Neural cell (in vitro differentiated cells): ENCODE results near the gene HSPA12A. TPM values are rescaled to one million over a fixed set of nuclear protein-coding genes. Genes with fewer than 3 reads are reported as not detected.

ENCODE experiments used
- H2AFZ ChIP-seq: fragments of 200-600, 300-800 bp; sonication (generic), shearing (Covaris generic); 2 replicates; pipeline ENCODE4 v1.6.0; 2014; ENCODE audit warnings: low read depth, mild to moderate bottlenecking, antibody characterized with exemption, low read length, moderate library complexity
- H3F3A ChIP-seq: fragments of 200-600 bp; shearing (Covaris generic); 2 replicates; pipeline ENCODE4 v1.6.1; 2016; ENCODE audit warnings: mild to moderate bottlenecking, moderate library complexity, mixed read lengths, antibody characterized with exemption, low read length; ENCODE audit not compliant: insufficient read depth, poor library complexity, severe bottlenecking
- H3K27ac ChIP-seq: fragments of 200-600, 300-800 bp; sonication (generic), shearing (Covaris generic); 2 replicates; pipeline ENCODE4 v1.5.1; 2014; ENCODE audit warnings: mild to moderate bottlenecking, low read length, moderate library complexity
- H3K27me3 ChIP-seq: fragments of 300-800, 200-600 bp; sonication (generic), shearing (Covaris generic); 2 replicates; pipeline ENCODE4 v1.6.0; 2014; ENCODE audit warnings: mild to moderate bottlenecking, low read depth, low read length, moderate library complexity; ENCODE audit not compliant: insufficient read depth
- H3K36me3 ChIP-seq: fragments of 300-800, 200-600 bp; sonication (generic), shearing (Covaris generic); 2 replicates; pipeline ENCODE4 v1.5.1; 2014; ENCODE audit warnings: mild to moderate bottlenecking, antibody characterized with exemption, low read length, moderate library complexity; ENCODE audit not compliant: insufficient read depth
- H3K4me2 ChIP-seq: fragments of 300-800, 200-600 bp; sonication (generic), shearing (Covaris generic); 2 replicates; pipeline ENCODE4 v1.6.0; 2014; ENCODE audit warnings: mild to moderate bottlenecking, low read length
- H3K4me3 ChIP-seq: fragments of 300-800, 200-600 bp; sonication (generic), shearing (Covaris generic); 2 replicates; pipeline ENCODE4 v1.5.1; 2014; ENCODE audit warnings: mild to moderate bottlenecking, low read length, moderate library complexity
- H3K79me2 ChIP-seq: fragments of 200-600 bp; shearing (Covaris generic); replicated peaks from 2 replicates; pipeline ENCODE4 v1.6.0; 2014; ENCODE audit warnings: mild to moderate bottlenecking, low read length, moderate library complexity; ENCODE audit not compliant: insufficient read depth
- H3K9ac ChIP-seq: fragments of 300-800, 200-600 bp; sonication (generic), shearing (Covaris generic); 2 replicates; pipeline ENCODE4 v1.6.1; 2016; ENCODE audit warnings: mild to moderate bottlenecking, low read length, mixed read lengths
- H3K9me2 ChIP-seq: fragments of 200-600 bp; shearing (Covaris generic); 2 replicates; pipeline ENCODE4 v1.6.1; 2016; ENCODE audit warnings: mild to moderate bottlenecking, low read length, mixed read lengths; ENCODE audit not compliant: insufficient read depth
- H3K9me3 ChIP-seq: fragments of 200-600, 300-800 bp; sonication (generic), shearing (Covaris generic); 2 replicates; pipeline ENCODE4 v1.6.1; 2016; ENCODE audit warnings: mild to moderate bottlenecking, mixed run types, low read length, moderate library complexity, mixed read lengths
- H4K20me1 ChIP-seq: fragments of 200-600 bp; shearing (Covaris generic); 2 replicates; pipeline ENCODE4 v1.6.1; 2016; ENCODE audit warnings: mild to moderate bottlenecking, mixed run types; ENCODE audit not compliant: insufficient read depth
- EP300 ChIP-seq: fragments of 450-650 bp; conservative IDR thresholded peaks from 2 replicates; pipeline ENCODE4 v1.6.1; 2014; ENCODE audit warnings: antibody characterized with exemption, mild to moderate bottlenecking, moderate library complexity; ENCODE audit not compliant: poor library complexity, severe bottlenecking
- EZH2 ChIP-seq: fragments of 200-600, 300-800 bp; shearing (Covaris generic), sonication (generic); IDR thresholded peaks from 2 replicates; pipeline ENCODE4 v1.6.1; 2014; ENCODE audit warnings: antibody characterized with exemption, low read length, borderline replicate concordance, mild to moderate bottlenecking; ENCODE audit not compliant: insufficient read depth, poor library complexity, severe bottlenecking
- MXI1 ChIP-seq: fragments of 450-650 bp; conservative IDR thresholded peaks from 2 replicates; pipeline ENCODE4 v1.6.1; 2014; ENCODE audit warnings: antibody characterized with exemption, mild to moderate bottlenecking; ENCODE audit not compliant: poor library complexity, severe bottlenecking
- POLR2AphosphoS5 ChIP-seq: IDR thresholded peaks from 2 replicates; pipeline ENCODE4 v1.6.1; 2012
- RAD21 ChIP-seq: fragments of 450-650 bp; conservative IDR thresholded peaks from 2 replicates; pipeline ENCODE4 v1.6.1; 2014; ENCODE audit warnings: antibody characterized with exemption, mild to moderate bottlenecking, moderate library complexity
- SMC3 ChIP-seq: fragments of 450-650 bp; conservative IDR thresholded peaks from 2 replicates; pipeline ENCODE4 v1.6.1; 2014; ENCODE audit warnings: antibody characterized with exemption, mild to moderate bottlenecking, moderate library complexity; ENCODE audit not compliant: poor library complexity
- TAF1 ChIP-seq: IDR thresholded peaks from 2 replicates; pipeline ENCODE4 v1.6.1; 2012; ENCODE audit warnings: low read depth
- polyA plus RNA-seq: library from polyadenylated mRNA; depleted of rRNA; stranded (reverse); fragments of >200 nt; gene quantifications from 2 replicates; pipeline ENCODE4 v1.2.3, GENCODE V29; 2014
- TF ChIP-seq, protein P1 (sequence below): fragments of 450-650 bp; IDR thresholded peaks from 2 replicates; pipeline ENCODE4 v1.5.1; 2014; ENCODE audit warnings: antibody characterized with exemption, mild to moderate bottlenecking, moderate library complexity; ENCODE audit not compliant: poor library complexity, severe bottlenecking
- TF ChIP-seq, protein P2 (sequence below): IDR thresholded peaks from 2 replicates; pipeline ENCODE4 v1.6.1; 2012; ENCODE audit warnings: borderline replicate concordance

The HSPA12A gene
- polyA plus RNA-seq, 1 donor from 2014 or later: 5.9 TPM

DNA sequence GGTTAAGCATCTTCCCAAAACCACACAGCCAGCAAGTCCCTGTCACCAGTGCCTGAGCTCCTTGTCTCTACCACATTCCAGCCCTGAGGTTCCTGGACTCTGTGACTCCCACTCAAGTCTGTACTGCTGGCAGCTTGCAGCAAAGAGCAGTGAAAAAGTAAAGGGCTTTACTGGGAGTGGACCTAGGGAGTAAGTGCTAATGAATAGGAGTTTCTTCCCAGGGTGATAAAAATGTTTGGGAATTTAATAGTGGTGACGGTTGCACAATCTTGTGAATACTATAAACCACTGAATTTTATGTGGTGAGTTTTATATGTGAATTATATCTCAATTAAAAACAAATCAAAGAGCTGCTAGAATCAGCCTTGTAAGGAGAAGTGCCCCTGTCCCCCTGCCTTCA, 22.6 kb downstream of the HSPA12A start:
- Histone ChIP-seq H3K4me3 (no peak overlapping the region), H3K9me3 (no peaks in the 10 kb centered on the region), H3K36me3 (no peaks in the 10 kb centered on the region), H3F3A (no peaks in the 10 kb centered on the region), H3K27me3 (no peaks in the 10 kb centered on the region), H3K9ac (no peak overlapping the region), H2AFZ (no peak overlapping the region), H3K27ac (no peak overlapping the region), H3K9me2 (no peaks in the 10 kb centered on the region), H3K79me2 (no peaks in the 10 kb centered on the region), H4K20me1 (no peaks in the 10 kb centered on the region), H3K4me2 (no peak overlapping the region)
- TF ChIP-seq EP300 (no peak), POLR2AphosphoS5 (no peak), RAD21 (no peak), EZH2 (no peak)
- TF ChIP-seq, protein P1, sequence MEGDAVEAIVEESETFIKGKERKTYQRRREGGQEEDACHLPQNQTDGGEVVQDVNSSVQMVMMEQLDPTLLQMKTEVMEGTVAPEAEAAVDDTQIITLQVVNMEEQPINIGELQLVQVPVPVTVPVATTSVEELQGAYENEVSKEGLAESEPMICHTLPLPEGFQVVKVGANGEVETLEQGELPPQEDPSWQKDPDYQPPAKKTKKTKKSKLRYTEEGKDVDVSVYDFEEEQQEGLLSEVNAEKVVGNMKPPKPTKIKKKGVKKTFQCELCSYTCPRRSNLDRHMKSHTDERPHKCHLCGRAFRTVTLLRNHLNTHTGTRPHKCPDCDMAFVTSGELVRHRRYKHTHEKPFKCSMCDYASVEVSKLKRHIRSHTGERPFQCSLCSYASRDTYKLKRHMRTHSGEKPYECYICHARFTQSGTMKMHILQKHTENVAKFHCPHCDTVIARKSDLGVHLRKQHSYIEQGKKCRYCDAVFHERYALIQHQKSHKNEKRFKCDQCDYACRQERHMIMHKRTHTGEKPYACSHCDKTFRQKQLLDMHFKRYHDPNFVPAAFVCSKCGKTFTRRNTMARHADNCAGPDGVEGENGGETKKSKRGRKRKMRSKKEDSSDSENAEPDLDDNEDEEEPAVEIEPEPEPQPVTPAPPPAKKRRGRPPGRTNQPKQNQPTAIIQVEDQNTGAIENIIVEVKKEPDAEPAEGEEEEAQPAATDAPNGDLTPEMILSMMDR: no peak
- TF ChIP-seq, protein P2, sequence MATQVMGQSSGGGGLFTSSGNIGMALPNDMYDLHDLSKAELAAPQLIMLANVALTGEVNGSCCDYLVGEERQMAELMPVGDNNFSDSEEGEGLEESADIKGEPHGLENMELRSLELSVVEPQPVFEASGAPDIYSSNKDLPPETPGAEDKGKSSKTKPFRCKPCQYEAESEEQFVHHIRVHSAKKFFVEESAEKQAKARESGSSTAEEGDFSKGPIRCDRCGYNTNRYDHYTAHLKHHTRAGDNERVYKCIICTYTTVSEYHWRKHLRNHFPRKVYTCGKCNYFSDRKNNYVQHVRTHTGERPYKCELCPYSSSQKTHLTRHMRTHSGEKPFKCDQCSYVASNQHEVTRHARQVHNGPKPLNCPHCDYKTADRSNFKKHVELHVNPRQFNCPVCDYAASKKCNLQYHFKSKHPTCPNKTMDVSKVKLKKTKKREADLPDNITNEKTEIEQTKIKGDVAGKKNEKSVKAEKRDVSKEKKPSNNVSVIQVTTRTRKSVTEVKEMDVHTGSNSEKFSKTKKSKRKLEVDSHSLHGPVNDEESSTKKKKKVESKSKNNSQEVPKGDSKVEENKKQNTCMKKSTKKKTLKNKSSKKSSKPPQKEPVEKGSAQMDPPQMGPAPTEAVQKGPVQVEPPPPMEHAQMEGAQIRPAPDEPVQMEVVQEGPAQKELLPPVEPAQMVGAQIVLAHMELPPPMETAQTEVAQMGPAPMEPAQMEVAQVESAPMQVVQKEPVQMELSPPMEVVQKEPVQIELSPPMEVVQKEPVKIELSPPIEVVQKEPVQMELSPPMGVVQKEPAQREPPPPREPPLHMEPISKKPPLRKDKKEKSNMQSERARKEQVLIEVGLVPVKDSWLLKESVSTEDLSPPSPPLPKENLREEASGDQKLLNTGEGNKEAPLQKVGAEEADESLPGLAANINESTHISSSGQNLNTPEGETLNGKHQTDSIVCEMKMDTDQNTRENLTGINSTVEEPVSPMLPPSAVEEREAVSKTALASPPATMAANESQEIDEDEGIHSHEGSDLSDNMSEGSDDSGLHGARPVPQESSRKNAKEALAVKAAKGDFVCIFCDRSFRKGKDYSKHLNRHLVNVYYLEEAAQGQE: no peak

DNA sequence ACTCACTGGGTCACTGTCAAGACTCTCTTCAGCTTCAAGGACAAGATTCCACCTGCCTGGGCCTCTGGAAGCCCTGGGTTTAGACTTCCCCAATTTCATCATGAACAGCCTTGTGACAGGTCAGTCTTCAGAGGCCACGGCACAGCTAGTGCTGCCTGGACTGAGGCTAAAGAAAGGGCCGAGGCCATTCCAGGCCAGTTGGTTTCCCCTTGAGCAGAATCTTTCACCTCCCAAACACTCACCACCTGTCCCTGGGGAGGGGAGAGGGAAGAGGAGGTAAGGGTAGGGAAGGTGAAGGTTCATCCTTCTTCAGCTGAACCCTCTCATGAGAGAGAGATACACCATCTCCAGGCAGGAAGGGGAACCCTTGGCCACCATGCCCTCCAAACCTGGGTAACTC, 24.3 kb downstream of the HSPA12A start:
- no peak overlapping the region for H3K4me2 ChIP-seq
- no peaks in the 10 kb centered on the region for H3K79me2 ChIP-seq
- H3K36me3 ChIP-seq: no peaks in the 10 kb centered on the region
- H2AFZ ChIP-seq: no peak overlapping the region
- H3F3A ChIP-seq: no peaks in the 10 kb centered on the region
- H3K4me3 ChIP-seq: no peak overlapping the region
- no peaks in the 10 kb centered on the region for H3K9me2 ChIP-seq
- H3K9ac ChIP-seq: no peak overlapping the region
- H3K9me3 ChIP-seq: no peaks in the 10 kb centered on the region
- H3K27me3 ChIP-seq: no peaks in the 10 kb centered on the region
- H3K27ac ChIP-seq: no peak overlapping the region
- no peaks in the 10 kb centered on the region for H4K20me1 ChIP-seq
- TF ChIP-seq EZH2: no peak
- TF ChIP-seq, protein P2: no peak
- TF ChIP-seq EP300: no peak
- TF ChIP-seq RAD21: no peak
- TF ChIP-seq MXI1: no peak
- TF ChIP-seq SMC3: no peak
- no peak for TF ChIP-seq TAF1
- TF ChIP-seq POLR2AphosphoS5: no peak
- TF ChIP-seq, protein P1: no peak
